ENCODE results near the gene ELMO1. TPM values are rescaled to one million over a fixed set of nuclear protein-coding genes. Genes with fewer than 3 reads are reported as not detected.

The ELMO1 gene
- total RNA-seq, 1 experiment from 2014 or later = 1.1 TPM

- intact Hi-C loops (cut with micrococcal nuclease) = no loop called here
- H4K20me1 ChIP-seq (ENCODE audit: insufficient read depth) = no peaks in the 10 kb centered on the region
- ChIA-PET CTCF (no interaction called here), POLR2A (no interaction called here), RAD21 (ENCODE audit: low non-redundant PET in 1 of 2, low total read pairs in 2 of 2, uncharacterized antibody in 2 of 2, unreplicated experiment in 2 of 2) (no interaction called here)
- H3K27me3 ChIP-seq (ENCODE audit: insufficient read depth, low read length) = peaks cover 25% of the 10 kb centered on the region
- H3K36me3 ChIP-seq (ENCODE audit: control insufficient read depth in 1 of 2, insufficient read depth in 2 of 2, low read length in 2 of 2) = no peaks in the 10 kb centered on the region
- no TSS peak for BruUV-seq (replicated peaks)
- H2AFZ ChIP-seq (ENCODE audit: low read depth, low read length, poor library complexity, severe bottlenecking) = no peak overlapping the region
- no peaks in the 10 kb centered on the region for H3K79me2 ChIP-seq (ENCODE audit: insufficient read depth, low read length)
- ATAC-seq (no peak), DNase-seq (ENCODE audit: low read depth, low spot score) (no peak)
- no peak overlapping the region for H3K4me3 ChIP-seq (replicated peaks in 1 of 2; ENCODE audit: low read depth in 1 of 2, low read length in 2 of 2)
- no peak overlapping the region for H3K27ac ChIP-seq (ENCODE audit: low read depth, low read length)
- no peak overlapping the region for H3K4me2 ChIP-seq (ENCODE audit: low read length)
- no peak overlapping the region for H3K9ac ChIP-seq (ENCODE audit: low read length)
- H3K9me3 ChIP-seq (ENCODE audit: control insufficient read depth in 1 of 2, insufficient read depth in 1 of 2, low read depth in 1 of 2, low read length in 2 of 2) = no peaks in the 10 kb centered on the region
- no peaks in the 10 kb centered on the region for H3K4me1 ChIP-seq (ENCODE audit: control insufficient read depth in 1 of 2, insufficient read depth in 2 of 2, low read length in 2 of 2)
- no peaks in the 10 kb centered on the region for H3K9me2 ChIP-seq (ENCODE audit: insufficient read depth)
- TF ChIP-seq YY1 (IDR thresholded peaks at IDR 0.05; ENCODE audit: extremely low read depth, insufficient replicate concordance, low read depth, low read length) (no peak), RAD21 (IDR thresholded peaks at IDR 0.05; ENCODE audit: low read depth) (no peak), CEBPB (IDR thresholded peaks at IDR 0.05; ENCODE audit: low read depth) (no peak), SIN3A (IDR thresholded peaks at IDR 0.05; ENCODE audit: low read depth) (no peak), SP1 (IDR thresholded peaks at IDR 0.05; ENCODE audit: low read depth) (no peak), ZFX (IDR thresholded peaks at IDR 0.05) (no peak), ZNF274 (IDR thresholded peaks at IDR 0.05; ENCODE audit: low read depth, low read length) (no peak), JUND (IDR thresholded peaks at IDR 0.05) (no peak), SRF (IDR thresholded peaks at IDR 0.05; ENCODE audit: low read depth) (no peak), EZH2 (IDR thresholded peaks at IDR 0.05) (no peak), EGR1 (IDR thresholded peaks at IDR 0.05; ENCODE audit: low read depth) (no peak), POLR2AphosphoS5 (IDR thresholded peaks at IDR 0.05; ENCODE audit: low read depth, low read length) (no peak), TCF7L2 (IDR thresholded peaks at IDR 0.05; ENCODE audit: borderline replicate concordance, extremely low read depth, insufficient read depth, insufficient read length) (no peak), FOSL1 (IDR thresholded peaks at IDR 0.05; ENCODE audit: low read depth) (no peak), EZH2phosphoT487 (IDR thresholded peaks at IDR 0.05; ENCODE audit: borderline replicate concordance) (no peak)
- TF ChIP-seq, protein P1, sequence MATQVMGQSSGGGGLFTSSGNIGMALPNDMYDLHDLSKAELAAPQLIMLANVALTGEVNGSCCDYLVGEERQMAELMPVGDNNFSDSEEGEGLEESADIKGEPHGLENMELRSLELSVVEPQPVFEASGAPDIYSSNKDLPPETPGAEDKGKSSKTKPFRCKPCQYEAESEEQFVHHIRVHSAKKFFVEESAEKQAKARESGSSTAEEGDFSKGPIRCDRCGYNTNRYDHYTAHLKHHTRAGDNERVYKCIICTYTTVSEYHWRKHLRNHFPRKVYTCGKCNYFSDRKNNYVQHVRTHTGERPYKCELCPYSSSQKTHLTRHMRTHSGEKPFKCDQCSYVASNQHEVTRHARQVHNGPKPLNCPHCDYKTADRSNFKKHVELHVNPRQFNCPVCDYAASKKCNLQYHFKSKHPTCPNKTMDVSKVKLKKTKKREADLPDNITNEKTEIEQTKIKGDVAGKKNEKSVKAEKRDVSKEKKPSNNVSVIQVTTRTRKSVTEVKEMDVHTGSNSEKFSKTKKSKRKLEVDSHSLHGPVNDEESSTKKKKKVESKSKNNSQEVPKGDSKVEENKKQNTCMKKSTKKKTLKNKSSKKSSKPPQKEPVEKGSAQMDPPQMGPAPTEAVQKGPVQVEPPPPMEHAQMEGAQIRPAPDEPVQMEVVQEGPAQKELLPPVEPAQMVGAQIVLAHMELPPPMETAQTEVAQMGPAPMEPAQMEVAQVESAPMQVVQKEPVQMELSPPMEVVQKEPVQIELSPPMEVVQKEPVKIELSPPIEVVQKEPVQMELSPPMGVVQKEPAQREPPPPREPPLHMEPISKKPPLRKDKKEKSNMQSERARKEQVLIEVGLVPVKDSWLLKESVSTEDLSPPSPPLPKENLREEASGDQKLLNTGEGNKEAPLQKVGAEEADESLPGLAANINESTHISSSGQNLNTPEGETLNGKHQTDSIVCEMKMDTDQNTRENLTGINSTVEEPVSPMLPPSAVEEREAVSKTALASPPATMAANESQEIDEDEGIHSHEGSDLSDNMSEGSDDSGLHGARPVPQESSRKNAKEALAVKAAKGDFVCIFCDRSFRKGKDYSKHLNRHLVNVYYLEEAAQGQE (IDR thresholded peaks at IDR 0.05; ENCODE audit: low read depth) = no peak
- TF ChIP-seq, protein P2, sequence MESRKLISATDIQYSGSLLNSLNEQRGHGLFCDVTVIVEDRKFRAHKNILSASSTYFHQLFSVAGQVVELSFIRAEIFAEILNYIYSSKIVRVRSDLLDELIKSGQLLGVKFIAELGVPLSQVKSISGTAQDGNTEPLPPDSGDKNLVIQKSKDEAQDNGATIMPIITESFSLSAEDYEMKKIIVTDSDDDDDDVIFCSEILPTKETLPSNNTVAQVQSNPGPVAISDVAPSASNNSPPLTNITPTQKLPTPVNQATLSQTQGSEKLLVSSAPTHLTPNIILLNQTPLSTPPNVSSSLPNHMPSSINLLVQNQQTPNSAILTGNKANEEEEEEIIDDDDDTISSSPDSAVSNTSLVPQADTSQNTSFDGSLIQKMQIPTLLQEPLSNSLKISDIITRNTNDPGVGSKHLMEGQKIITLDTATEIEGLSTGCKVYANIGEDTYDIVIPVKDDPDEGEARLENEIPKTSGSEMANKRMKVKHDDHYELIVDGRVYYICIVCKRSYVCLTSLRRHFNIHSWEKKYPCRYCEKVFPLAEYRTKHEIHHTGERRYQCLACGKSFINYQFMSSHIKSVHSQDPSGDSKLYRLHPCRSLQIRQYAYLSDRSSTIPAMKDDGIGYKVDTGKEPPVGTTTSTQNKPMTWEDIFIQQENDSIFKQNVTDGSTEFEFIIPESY (IDR thresholded peaks at IDR 0.05; ENCODE audit: extremely low read depth, insufficient replicate concordance, low read length) = no peak
- TF ChIP-seq, protein P3, sequence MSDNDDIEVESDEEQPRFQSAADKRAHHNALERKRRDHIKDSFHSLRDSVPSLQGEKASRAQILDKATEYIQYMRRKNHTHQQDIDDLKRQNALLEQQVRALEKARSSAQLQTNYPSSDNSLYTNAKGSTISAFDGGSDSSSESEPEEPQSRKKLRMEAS (IDR thresholded peaks at IDR 0.05) = no peak
These were observed 111.1 kb downstream of the ELMO1 start for GRCh38 chr7:37337522-37337921.
